ENCODE measurements around the gene MAN1A1. TPM values are rescaled to one million over a fixed set of nuclear protein-coding genes. Genes with fewer than 3 reads are reported as not detected.

The MAN1A1 gene
- polyA plus RNA-seq, 1 donor from 2014 or later, result 4.6 TPM

DNA sequence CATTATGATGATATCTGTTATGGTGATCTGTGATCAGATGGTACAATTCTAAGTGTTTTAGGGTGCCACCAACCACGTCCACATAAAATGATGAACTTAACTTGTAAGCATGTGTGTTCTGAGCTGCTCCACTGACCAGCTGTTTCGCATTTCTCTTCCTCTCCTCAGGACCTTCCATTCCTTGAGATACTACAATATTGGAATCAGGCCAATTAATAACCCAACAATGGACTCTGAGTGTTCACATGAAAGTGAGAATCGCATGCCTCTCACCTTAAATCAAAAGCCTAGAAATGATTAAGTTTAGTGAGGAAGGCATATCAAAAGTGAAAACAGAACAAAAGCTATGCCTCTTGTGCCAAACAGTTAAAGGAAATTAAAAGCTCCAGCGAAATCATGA, 114.6 kb downstream of the MAN1A1 start:
- TF ChIP-seq POLR2AphosphoS5 (IDR thresholded peaks at IDR 0.05) (no peak), MXI1 (conservative IDR thresholded peaks at IDR 0.05; ENCODE audit: poor library complexity, severe bottlenecking) (no peak), RAD21 (conservative IDR thresholded peaks at IDR 0.05) (no peak), SMC3 (conservative IDR thresholded peaks at IDR 0.05; ENCODE audit: poor library complexity) (no peak), EP300 (conservative IDR thresholded peaks at IDR 0.05; ENCODE audit: poor library complexity, severe bottlenecking) (no peak), TAF1 (IDR thresholded peaks at IDR 0.05; ENCODE audit: low read depth) (no peak), EZH2 (IDR thresholded peaks at IDR 0.05; ENCODE audit: borderline replicate concordance, insufficient read depth, low read length, poor library complexity, severe bottlenecking) (no peak)
- TF ChIP-seq, protein P1, sequence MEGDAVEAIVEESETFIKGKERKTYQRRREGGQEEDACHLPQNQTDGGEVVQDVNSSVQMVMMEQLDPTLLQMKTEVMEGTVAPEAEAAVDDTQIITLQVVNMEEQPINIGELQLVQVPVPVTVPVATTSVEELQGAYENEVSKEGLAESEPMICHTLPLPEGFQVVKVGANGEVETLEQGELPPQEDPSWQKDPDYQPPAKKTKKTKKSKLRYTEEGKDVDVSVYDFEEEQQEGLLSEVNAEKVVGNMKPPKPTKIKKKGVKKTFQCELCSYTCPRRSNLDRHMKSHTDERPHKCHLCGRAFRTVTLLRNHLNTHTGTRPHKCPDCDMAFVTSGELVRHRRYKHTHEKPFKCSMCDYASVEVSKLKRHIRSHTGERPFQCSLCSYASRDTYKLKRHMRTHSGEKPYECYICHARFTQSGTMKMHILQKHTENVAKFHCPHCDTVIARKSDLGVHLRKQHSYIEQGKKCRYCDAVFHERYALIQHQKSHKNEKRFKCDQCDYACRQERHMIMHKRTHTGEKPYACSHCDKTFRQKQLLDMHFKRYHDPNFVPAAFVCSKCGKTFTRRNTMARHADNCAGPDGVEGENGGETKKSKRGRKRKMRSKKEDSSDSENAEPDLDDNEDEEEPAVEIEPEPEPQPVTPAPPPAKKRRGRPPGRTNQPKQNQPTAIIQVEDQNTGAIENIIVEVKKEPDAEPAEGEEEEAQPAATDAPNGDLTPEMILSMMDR (IDR thresholded peaks at IDR 0.05; ENCODE audit: poor library complexity, severe bottlenecking), result no peak
- TF ChIP-seq, protein P2, sequence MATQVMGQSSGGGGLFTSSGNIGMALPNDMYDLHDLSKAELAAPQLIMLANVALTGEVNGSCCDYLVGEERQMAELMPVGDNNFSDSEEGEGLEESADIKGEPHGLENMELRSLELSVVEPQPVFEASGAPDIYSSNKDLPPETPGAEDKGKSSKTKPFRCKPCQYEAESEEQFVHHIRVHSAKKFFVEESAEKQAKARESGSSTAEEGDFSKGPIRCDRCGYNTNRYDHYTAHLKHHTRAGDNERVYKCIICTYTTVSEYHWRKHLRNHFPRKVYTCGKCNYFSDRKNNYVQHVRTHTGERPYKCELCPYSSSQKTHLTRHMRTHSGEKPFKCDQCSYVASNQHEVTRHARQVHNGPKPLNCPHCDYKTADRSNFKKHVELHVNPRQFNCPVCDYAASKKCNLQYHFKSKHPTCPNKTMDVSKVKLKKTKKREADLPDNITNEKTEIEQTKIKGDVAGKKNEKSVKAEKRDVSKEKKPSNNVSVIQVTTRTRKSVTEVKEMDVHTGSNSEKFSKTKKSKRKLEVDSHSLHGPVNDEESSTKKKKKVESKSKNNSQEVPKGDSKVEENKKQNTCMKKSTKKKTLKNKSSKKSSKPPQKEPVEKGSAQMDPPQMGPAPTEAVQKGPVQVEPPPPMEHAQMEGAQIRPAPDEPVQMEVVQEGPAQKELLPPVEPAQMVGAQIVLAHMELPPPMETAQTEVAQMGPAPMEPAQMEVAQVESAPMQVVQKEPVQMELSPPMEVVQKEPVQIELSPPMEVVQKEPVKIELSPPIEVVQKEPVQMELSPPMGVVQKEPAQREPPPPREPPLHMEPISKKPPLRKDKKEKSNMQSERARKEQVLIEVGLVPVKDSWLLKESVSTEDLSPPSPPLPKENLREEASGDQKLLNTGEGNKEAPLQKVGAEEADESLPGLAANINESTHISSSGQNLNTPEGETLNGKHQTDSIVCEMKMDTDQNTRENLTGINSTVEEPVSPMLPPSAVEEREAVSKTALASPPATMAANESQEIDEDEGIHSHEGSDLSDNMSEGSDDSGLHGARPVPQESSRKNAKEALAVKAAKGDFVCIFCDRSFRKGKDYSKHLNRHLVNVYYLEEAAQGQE (IDR thresholded peaks at IDR 0.05; ENCODE audit: borderline replicate concordance), result no peak
- Histone ChIP-seq H3K36me3 (ENCODE audit: insufficient read depth, low read length) (no peaks in the 10 kb centered on the region), H4K20me1 (ENCODE audit: insufficient read depth) (no peaks in the 10 kb centered on the region), H2AFZ (ENCODE audit: low read depth, low read length) (no peak overlapping the region), H3K79me2 (replicated peaks; ENCODE audit: insufficient read depth, low read length) (no peaks in the 10 kb centered on the region), H3K4me2 (ENCODE audit: low read length) (no peak overlapping the region), H3K9me3 (ENCODE audit: low read length) (no peaks in the 10 kb centered on the region), H3K27ac (ENCODE audit: low read length) (no peak overlapping the region), H3F3A (ENCODE audit: insufficient read depth, low read length, poor library complexity, severe bottlenecking) (no peaks in the 10 kb centered on the region), H3K9me2 (ENCODE audit: insufficient read depth, low read length) (no peaks in the 10 kb centered on the region), H3K27me3 (ENCODE audit: insufficient read depth, low read depth, low read length) (no peaks in the 10 kb centered on the region), H3K4me3 (ENCODE audit: low read length) (no peak overlapping the region), H3K9ac (ENCODE audit: low read length) (no peak overlapping the region)

DNA sequence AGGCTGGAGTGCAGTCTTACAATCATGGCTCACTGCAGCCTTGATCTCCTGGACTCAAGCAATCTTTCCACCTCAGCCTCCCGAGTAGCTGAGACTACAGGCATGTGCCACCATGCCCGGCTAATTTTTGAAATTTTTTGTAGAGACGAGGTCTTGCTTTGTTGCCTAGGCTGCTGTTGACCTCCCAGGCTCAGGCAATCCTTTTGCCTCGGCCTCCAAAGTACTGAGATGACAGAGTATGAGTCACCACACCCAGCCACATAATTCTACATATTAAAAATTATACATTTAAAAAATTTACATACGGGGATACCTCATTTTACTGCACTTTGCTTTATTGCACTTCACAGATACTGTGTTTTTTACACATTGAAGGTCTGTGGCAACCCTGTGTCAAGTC, 115.1 kb downstream of the MAN1A1 start:
- H3K9me3 ChIP-seq (ENCODE audit: low read length), result no peaks in the 10 kb centered on the region
- TF ChIP-seq RAD21 (conservative IDR thresholded peaks at IDR 0.05) (no peak), POLR2AphosphoS5 (IDR thresholded peaks at IDR 0.05) (no peak), SMC3 (conservative IDR thresholded peaks at IDR 0.05; ENCODE audit: poor library complexity) (no peak)
- TF ChIP-seq, protein P1 (IDR thresholded peaks at IDR 0.05; ENCODE audit: poor library complexity, severe bottlenecking), result no peak
- H3K9me2 ChIP-seq (ENCODE audit: insufficient read depth, low read length), result no peaks in the 10 kb centered on the region
- no peak overlapping the region for H3K4me3 ChIP-seq (ENCODE audit: low read length)
- H3K9ac ChIP-seq (ENCODE audit: low read length), result no peak overlapping the region
- no peak overlapping the region for H2AFZ ChIP-seq (ENCODE audit: low read depth, low read length)
- no peaks in the 10 kb centered on the region for H3K27me3 ChIP-seq (ENCODE audit: insufficient read depth, low read depth, low read length)
- no peaks in the 10 kb centered on the region for H3K79me2 ChIP-seq (replicated peaks; ENCODE audit: insufficient read depth, low read length)
- H3K27ac ChIP-seq (ENCODE audit: low read length), result no peak overlapping the region
- H3F3A ChIP-seq (ENCODE audit: insufficient read depth, low read length, poor library complexity, severe bottlenecking), result no peaks in the 10 kb centered on the region
- no peak overlapping the region for H3K4me2 ChIP-seq (ENCODE audit: low read length)
- no peaks in the 10 kb centered on the region for H4K20me1 ChIP-seq (ENCODE audit: insufficient read depth)
- no peaks in the 10 kb centered on the region for H3K36me3 ChIP-seq (ENCODE audit: insufficient read depth, low read length)

Data from neural cell (in vitro differentiated cells).